Measurements from ENCODE around the gene LMF1. TPM values are rescaled to one million over a fixed set of nuclear protein-coding genes. Genes with fewer than 3 reads are reported as not detected.

Gene LMF1
- total and polyA plus RNA-seq, 2 of the 8 experiments (the other 6 are each of a cell fraction or from before 2014, with no cell fraction given), result 3.5 to 9.1 TPM

GRCh38 chr16:1005286-1005685 is 34.5 kb upstream of the LMF1 start:
- Histone ChIP-seq H2AK5ac (ENCODE audit: low read depth, low read length) (no peak overlapping the region), H3K4ac (replicated peaks; ENCODE audit: insufficient read length, low read depth, low read length) (no peak overlapping the region), H3K4me1 (replicated peaks in 1 of 4; ENCODE audit: control insufficient read depth in 3 of 4, insufficient read depth in 4 of 4, low read length in 3 of 4) (no peaks in the 10 kb centered on the region; a peak in 1 of 7 replicates), H3K9ac (replicated peaks in 1 of 4; ENCODE audit: extremely low read depth in 1 of 4, low read depth in 3 of 4, low read length in 3 of 4) (no peak overlapping the region), H3K23ac (ENCODE audit: insufficient read length) (no peak overlapping the region), H4K91ac (replicated peaks; ENCODE audit: insufficient read length, low read length) (peak overlapping the region; percentile 40), H3K14ac (ENCODE audit: insufficient read length) (no peak overlapping the region), H3K56ac (replicated peaks; ENCODE audit: insufficient read length, low read depth, low read length) (no peak overlapping the region), H3K4me2 (ENCODE audit: insufficient read depth in 1 of 2, low read depth in 2 of 2, low read length in 2 of 2) (no peak overlapping the region), H2BK5ac (ENCODE audit: low read depth, low read length) (no peak overlapping the region), H3K79me2 (ENCODE audit: control insufficient read depth in 1 of 2, insufficient read depth in 2 of 2, low read length in 2 of 2) (no peaks in the 10 kb centered on the region), H2BK20ac (ENCODE audit: low read length) (no peak overlapping the region), H3K27me3 (replicated peaks in 1 of 4; ENCODE audit: control insufficient read depth in 3 of 4, extremely low read depth in 1 of 4, insufficient read depth in 3 of 4, low read length in 3 of 4) (no peaks in the 10 kb centered on the region), H2BK15ac (ENCODE audit: low read length) (no peak overlapping the region), H3K79me1 (ENCODE audit: low read depth, low read length) (no peaks in the 10 kb centered on the region), H2BK12ac (ENCODE audit: low read depth, low read length) (no peak overlapping the region), H3K27ac (ENCODE audit: low read depth, low read length) (no peak overlapping the region), H4K8ac (ENCODE audit: extremely low read depth, insufficient read depth, low read length) (0 out of 2 replicates have a peak overlapping the region, but pooled peaks have one; percentile 35), H2BK120ac (replicated peaks; ENCODE audit: low read depth, low read length) (no peak overlapping the region), H3K36me3 (ENCODE audit: control insufficient read depth in 2 of 4, insufficient read depth in 4 of 4, low read length in 3 of 4) (no peaks in the 10 kb centered on the region), H2AFZ (ENCODE audit: low read length) (no peak overlapping the region), H3K9me3 (ENCODE audit: insufficient read depth in 2 of 2, low read depth in 1 of 2, low read length in 1 of 2) (peaks cover 0 to 11% of the 10 kb centered on the region in 2 experiments; a peak in 1 of 4 replicates), H3K4me3 (ENCODE audit: extremely low read depth in 1 of 4, insufficient read depth in 2 of 4, low read depth in 3 of 4, low read length in 4 of 4) (no peak overlapping the region), H4K5ac (ENCODE audit: insufficient read length, low read depth, low read length) (no peak overlapping the region), H3K23me2 (ENCODE audit: low read depth, low read length) (no peaks in the 10 kb centered on the region), H3K18ac (ENCODE audit: extremely low read depth, low read length) (no peak overlapping the region), H4K20me1 (replicated peaks in 1 of 2; ENCODE audit: control insufficient read depth in 1 of 2, insufficient read depth in 2 of 2, low read length in 2 of 2) (no peaks in the 10 kb centered on the region)
- WGBS, 2 experiments (ENCODE audit: extremely low coverage in 1 of 2, insufficient coverage in 1 of 2, insufficient read length in 1 of 2, insufficient replicate concordance in 2 of 2, low coverage in 1 of 2, low lambda C conversion rate in 2 of 2, missing lambda C conversion rate in 1 of 2), result 92% methylated on average over 11 of the region's 11 CpGs; no CpG with 5 or more reads in 1 of the 2 experiments
- ChIA-PET POLR2A (ENCODE audit: partially characterized antibody) (no interaction called here), CTCF (ENCODE audit: partially characterized antibody) (interaction anchor here (1.3 kb wide), 1 partner anchor 52 kb away, joined by 4 read pairs; no protein-coding TSS in a partner anchor)
- FAIRE-seq, result no peak
- TF ChIP-seq CTBP2 (IDR thresholded peaks at IDR 0.05; ENCODE audit: borderline replicate concordance, insufficient read depth, insufficient read length, low read length) (no peak), KDM1A (IDR thresholded peaks at IDR 0.05; ENCODE audit: borderline replicate concordance, low read length) (peak; percentile 82; the same call in 1 of the 2 replicates)
- no peak for DNase-seq (ENCODE audit: low read depth in 1 of 2, low spot score in 2 of 2)

Data from H1 (cell line).